SK-N-SH treated with all-trans-retinoic acid at 6 μM for 48 hours (cell line): ENCODE results near the gene XPOT.

Experiments
- ATAC-seq: fragments of 200-7000 bp; cut with Tn5 transposase; 3 replicates; pipeline ENCODE4 v1.9.1; 2020; ENCODE audit warnings: mild to moderate bottlenecking, moderate library complexity
- CREB5 ChIP-seq: fragments of 250-450 bp; sonication (Bioruptor Pico); IDR thresholded peaks from 2 replicates; pipeline ENCODE4 v1.5.1; 2020; ENCODE audit warnings: low read depth, mild to moderate bottlenecking, moderate library complexity
- CSDC2 ChIP-seq: fragments of 250-450 bp; sonication (Bioruptor Pico); IDR thresholded peaks from 2 replicates; pipeline ENCODE4 v1.5.0; 2020; ENCODE audit warnings: mild to moderate bottlenecking, moderate library complexity
- ESRRG ChIP-seq: fragments of 250-450 bp; sonication (Bioruptor Pico); IDR thresholded peaks from 2 replicates; pipeline ENCODE4 v1.6.1; 2021; ENCODE audit warnings: mild to moderate bottlenecking
- GLIS3 ChIP-seq: fragments of 250-450 bp; sonication (Bioruptor Pico); IDR thresholded peaks from 2 replicates; pipeline ENCODE4 v1.5.0; 2020; ENCODE audit warnings: mild to moderate bottlenecking, moderate library complexity
- OSR1 ChIP-seq: fragments of 250-450 bp; sonication (Bioruptor Pico); IDR thresholded peaks from 2 replicates; pipeline ENCODE4 v1.8.0; 2022; ENCODE audit warnings: moderate library complexity, mild to moderate bottlenecking, inconsistent platforms
- PATZ1 ChIP-seq: fragments of 250-450 bp; sonication (Bioruptor Pico); IDR thresholded peaks from 2 replicates; pipeline ENCODE4 v1.8.0; 2020; ENCODE audit warnings: mild to moderate bottlenecking, moderate library complexity, borderline replicate concordance
- PPARA ChIP-seq: fragments of 250-450 bp; sonication (Bioruptor Pico); IDR thresholded peaks from 2 replicates; pipeline ENCODE4 v1.5.0; 2020; ENCODE audit warnings: mild to moderate bottlenecking, borderline replicate concordance
- SNAI2 ChIP-seq: fragments of 250-450 bp; sonication (Bioruptor Pico); IDR thresholded peaks from 2 replicates; pipeline ENCODE4 v1.5.0; 2020; ENCODE audit warnings: mild to moderate bottlenecking, moderate library complexity
- TOX ChIP-seq: fragments of 250-450 bp; sonication (Bioruptor Pico); IDR thresholded peaks from 2 replicates; pipeline ENCODE4 v1.8.0; 2021; ENCODE audit warnings: mild to moderate bottlenecking, moderate library complexity, borderline replicate concordance
- TSHZ2 ChIP-seq: fragments of 250-450 bp; sonication (Bioruptor Pico); IDR thresholded peaks from 2 replicates; pipeline ENCODE4 v1.5.0; 2020; ENCODE audit warnings: mild to moderate bottlenecking, moderate library complexity
- ZC3H10 ChIP-seq: fragments of 250-450 bp; sonication (Bioruptor Pico); IDR thresholded peaks from 2 replicates; pipeline ENCODE4 v1.5.1; 2021; ENCODE audit warnings: mild to moderate bottlenecking, moderate library complexity
- ZFP3 ChIP-seq: fragments of 250-450 bp; sonication (Bioruptor Pico); IDR thresholded peaks from 2 replicates; pipeline ENCODE4 v1.5.0; 2020; ENCODE audit warnings: mild to moderate bottlenecking, moderate library complexity
- ZFP30 ChIP-seq: fragments of 450-650 bp; formaldehyde crosslinking; IDR thresholded peaks from 2 replicates; pipeline ENCODE4 v1.5.0; 2022; ENCODE audit warnings: mild to moderate bottlenecking, moderate library complexity
- ZNF565 ChIP-seq: fragments of 450-650 bp; formaldehyde crosslinking; conservative IDR thresholded peaks from 2 replicates; pipeline ENCODE4 v1.5.0; 2020; ENCODE audit warnings: low read depth, mild to moderate bottlenecking, moderate library complexity
- ZNF70 ChIP-seq: fragments of 450-650 bp; formaldehyde crosslinking; IDR thresholded peaks from 2 replicates; pipeline ENCODE4 v1.5.0; 2020; ENCODE audit warnings: mild to moderate bottlenecking, moderate library complexity
- ZNF8 ChIP-seq: fragments of 450-650 bp; formaldehyde crosslinking; IDR thresholded peaks from 2 replicates; pipeline ENCODE4 v1.5.0; 2020; ENCODE audit warnings: mild to moderate bottlenecking, moderate library complexity
- TF ChIP-seq, protein P1 (sequence below): fragments of 250-450 bp; sonication (Bioruptor Pico); IDR thresholded peaks from 2 replicates; pipeline ENCODE4 v1.5.1; 2021; ENCODE audit warnings: mild to moderate bottlenecking, moderate library complexity

XPOT gene

GRCh38 chr12:64457466-64457865 lies 53.3 kb downstream of the XPOT start:
- ATAC-seq = no peak
- TF ChIP-seq PATZ1 = no peak
- no peak for TF ChIP-seq ZC3H10 (CRISPR knock-in tag)
- TF ChIP-seq, protein P1, sequence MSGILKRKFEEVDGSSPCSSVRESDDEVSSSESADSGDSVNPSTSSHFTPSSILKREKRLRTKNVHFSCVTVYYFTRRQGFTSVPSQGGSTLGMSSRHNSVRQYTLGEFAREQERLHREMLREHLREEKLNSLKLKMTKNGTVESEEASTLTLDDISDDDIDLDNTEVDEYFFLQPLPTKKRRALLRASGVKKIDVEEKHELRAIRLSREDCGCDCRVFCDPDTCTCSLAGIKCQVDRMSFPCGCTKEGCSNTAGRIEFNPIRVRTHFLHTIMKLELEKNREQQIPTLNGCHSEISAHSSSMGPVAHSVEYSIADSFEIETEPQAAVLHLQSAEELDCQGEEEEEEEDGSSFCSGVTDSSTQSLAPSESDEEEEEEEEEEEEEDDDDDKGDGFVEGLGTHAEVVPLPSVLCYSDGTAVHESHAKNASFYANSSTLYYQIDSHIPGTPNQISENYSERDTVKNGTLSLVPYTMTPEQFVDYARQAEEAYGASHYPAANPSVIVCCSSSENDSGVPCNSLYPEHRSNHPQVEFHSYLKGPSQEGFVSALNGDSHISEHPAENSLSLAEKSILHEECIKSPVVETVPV (CRISPR knock-in tag) = no peak
- no peak for TF ChIP-seq SNAI2 (CRISPR knock-in tag)
- TF ChIP-seq TSHZ2 (CRISPR knock-in tag) = no peak
- no peak for TF ChIP-seq ZNF8 (CRISPR knock-in tag)

DNA sequence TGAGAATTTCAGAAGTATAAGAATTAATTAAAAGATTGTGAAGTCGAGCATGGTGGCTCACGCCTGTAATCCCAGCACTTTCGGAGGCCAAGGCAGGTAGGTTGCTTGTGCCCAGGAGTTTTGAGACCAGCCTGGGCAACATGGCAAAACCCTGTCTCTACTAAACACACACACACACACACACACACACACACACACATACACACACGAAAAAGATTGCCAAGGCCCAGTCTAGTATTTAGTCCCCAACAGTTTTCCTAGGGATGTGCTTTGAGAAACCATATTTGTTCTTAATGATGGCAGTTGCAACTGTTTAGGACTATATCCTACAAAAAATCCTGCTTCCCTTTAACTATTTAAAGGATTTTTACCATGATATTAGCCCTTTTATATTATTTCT lies 53.7 kb downstream of the XPOT start:
- TF ChIP-seq ZNF70 (CRISPR knock-in tag) = no peak
- TF ChIP-seq, protein P1 (CRISPR knock-in tag) = no peak
- ATAC-seq = no peak

- TF ChIP-seq PPARA (CRISPR knock-in tag) (no peak), ZFP3 (CRISPR knock-in tag) (no peak), TSHZ2 (CRISPR knock-in tag) (no peak), GLIS3 (CRISPR knock-in tag) (no peak), ZNF565 (CRISPR knock-in tag) (no peak), CSDC2 (CRISPR knock-in tag) (no peak), OSR1 (CRISPR knock-in tag) (no peak), CREB5 (CRISPR knock-in tag) (no peak), ESRRG (CRISPR knock-in tag) (no peak), ZFP30 (CRISPR knock-in tag) (no peak), TOX (CRISPR knock-in tag) (no peak), SNAI2 (CRISPR knock-in tag) (no peak), ZC3H10 (CRISPR knock-in tag) (no peak)
- TF ChIP-seq, protein P1 (CRISPR knock-in tag) = no peak
- ATAC-seq = peak; percentile 48
These were observed 55.3 kb downstream of the XPOT start for GRCh38 chr12:64459394-64459891.
